ENCODE data around the gene DBF4. TPM values are rescaled to one million over a fixed set of nuclear protein-coding genes. Genes with fewer than 3 reads are reported as not detected.
A peak's percentile ranks its signal among the peaks of the same experiment; 100 is the strongest.
"Not testable (repeated sequence)": the region's sequence is repeated elsewhere in the genome, so short reads cannot be mapped to it uniquely, and the experiment has no call there.

The DBF4 gene
- total RNA-seq, 4 donors from 2014 or later = 8.0 to 16.0 (median 10.5) TPM

GRCh38 chr7:87870471-87870870 lies 5.8 kb upstream of the DBF4 start:
- 100% methylated on average over 4 of the region's 4 CpGs for WGBS, 2 donors

DNA sequence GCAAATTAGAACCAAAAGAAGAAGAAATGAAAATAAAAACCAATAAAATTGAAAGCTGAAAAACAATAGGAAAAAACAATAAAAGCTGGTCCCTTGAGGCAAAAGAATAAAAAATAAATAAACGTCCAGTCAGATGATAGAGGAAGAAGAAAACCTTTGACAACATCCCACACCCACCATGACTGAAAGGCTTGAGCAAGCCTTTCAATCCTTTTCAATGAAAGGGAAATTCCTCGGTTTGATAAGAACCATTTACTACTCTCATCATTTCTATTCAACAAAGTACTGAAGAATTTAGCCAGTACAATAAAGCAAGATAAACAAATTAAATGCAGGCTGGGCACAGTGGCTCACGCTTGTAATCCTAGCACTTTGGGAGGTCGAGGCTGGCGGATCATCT lies 3.9 kb upstream of the DBF4 start:
- TF ChIP-seq, protein P1, sequence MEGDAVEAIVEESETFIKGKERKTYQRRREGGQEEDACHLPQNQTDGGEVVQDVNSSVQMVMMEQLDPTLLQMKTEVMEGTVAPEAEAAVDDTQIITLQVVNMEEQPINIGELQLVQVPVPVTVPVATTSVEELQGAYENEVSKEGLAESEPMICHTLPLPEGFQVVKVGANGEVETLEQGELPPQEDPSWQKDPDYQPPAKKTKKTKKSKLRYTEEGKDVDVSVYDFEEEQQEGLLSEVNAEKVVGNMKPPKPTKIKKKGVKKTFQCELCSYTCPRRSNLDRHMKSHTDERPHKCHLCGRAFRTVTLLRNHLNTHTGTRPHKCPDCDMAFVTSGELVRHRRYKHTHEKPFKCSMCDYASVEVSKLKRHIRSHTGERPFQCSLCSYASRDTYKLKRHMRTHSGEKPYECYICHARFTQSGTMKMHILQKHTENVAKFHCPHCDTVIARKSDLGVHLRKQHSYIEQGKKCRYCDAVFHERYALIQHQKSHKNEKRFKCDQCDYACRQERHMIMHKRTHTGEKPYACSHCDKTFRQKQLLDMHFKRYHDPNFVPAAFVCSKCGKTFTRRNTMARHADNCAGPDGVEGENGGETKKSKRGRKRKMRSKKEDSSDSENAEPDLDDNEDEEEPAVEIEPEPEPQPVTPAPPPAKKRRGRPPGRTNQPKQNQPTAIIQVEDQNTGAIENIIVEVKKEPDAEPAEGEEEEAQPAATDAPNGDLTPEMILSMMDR (IDR thresholded peaks at IDR 0.05) = no peak
- no peak for TF ChIP-seq POLR2A (IDR thresholded peaks at IDR 0.05)
- no peak for DNase-seq (ENCODE audit: low spot score in 2 of 2)
- intact Hi-C loops (cut with DNase I; ENCODE audit: low total_unique reads) = no loop called here
- H3K4me3 ChIP-seq (ENCODE audit: low read depth, poor library complexity, severe bottlenecking) = no peak overlapping the region
- WGBS, 2 donors = 90 to 91% methylated on average over 5 of the region's 5 CpGs

More at GRCh38 chr7:87870471-87870870, 5.8 kb upstream of the DBF4 start:
- no peak overlapping the region for H3K4me3 ChIP-seq (ENCODE audit: low read depth, poor library complexity, severe bottlenecking)
- intact Hi-C loops (cut with DNase I; ENCODE audit: low total_unique reads) = no loop called here
- DNase-seq (ENCODE audit: low spot score in 2 of 2) = no peak
- no peak for TF ChIP-seq POLR2A (IDR thresholded peaks at IDR 0.05)
- TF ChIP-seq, protein P1 (IDR thresholded peaks at IDR 0.05) = no peak

GRCh38 chr7:87873328-87873727 lies 3.0 kb upstream of the DBF4 start:
- DNase-seq (ENCODE audit: low spot score in 2 of 2); H3K4me3 ChIP-seq (ENCODE audit: low read depth, poor library complexity, severe bottlenecking); intact Hi-C loops (cut with DNase I; ENCODE audit: low total_unique reads): not testable (repeated sequence)
- WGBS, 2 donors = 94 to 97% methylated on average over 10 of the region's 10 CpGs

DNA sequence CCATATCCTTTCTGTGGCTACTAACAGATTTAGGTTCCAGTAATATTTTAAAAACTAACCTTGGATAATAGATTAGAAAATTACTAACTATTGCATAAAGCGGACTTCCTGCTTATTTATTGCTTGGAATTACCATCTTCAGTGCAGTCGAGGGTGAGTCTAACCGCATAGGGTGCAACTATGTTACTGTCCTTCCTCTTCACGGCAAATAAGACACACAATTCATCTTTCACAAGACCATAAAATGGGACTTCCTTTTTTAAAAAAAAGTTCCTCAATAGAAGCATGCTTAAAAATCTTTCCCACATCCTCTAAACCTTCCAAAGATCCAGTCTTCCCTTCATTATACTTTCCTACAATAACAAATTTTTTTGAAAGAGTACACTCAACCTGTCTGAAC lies 2.2 kb upstream of the DBF4 start:
- TF ChIP-seq POLR2A (IDR thresholded peaks at IDR 0.05) = no peak
- TF ChIP-seq, protein P1 (IDR thresholded peaks at IDR 0.05) = no peak
- 51 to 71% methylated on average over 4 of the region's 4 CpGs for WGBS, 2 donors
- intact Hi-C loops (cut with DNase I; ENCODE audit: low total_unique reads) = no loop called here
- no peak for DNase-seq (ENCODE audit: low spot score in 2 of 2)
- H3K4me3 ChIP-seq (ENCODE audit: low read depth, poor library complexity, severe bottlenecking) = no peak overlapping the region

- 2 to 3% methylated on average over 17 to 22 of the region's 35 CpGs for WGBS, 2 donors
- intact Hi-C loops (cut with DNase I; ENCODE audit: low total_unique reads) = no loop called here
- H3K4me3 ChIP-seq (ENCODE audit: low read depth, poor library complexity, severe bottlenecking) = peak overlapping the region; percentile 85
- DNase-seq (ENCODE audit: low spot score in 2 of 2) = peak in 1 of 2 donors; percentile 84
- TF ChIP-seq, protein P1 (IDR thresholded peaks at IDR 0.05) = no peak
- no peak for TF ChIP-seq POLR2A (IDR thresholded peaks at IDR 0.05)
Observed at GRCh38 chr7:87875151-87876039, 898 bp upstream of the DBF4 start.

DNA sequence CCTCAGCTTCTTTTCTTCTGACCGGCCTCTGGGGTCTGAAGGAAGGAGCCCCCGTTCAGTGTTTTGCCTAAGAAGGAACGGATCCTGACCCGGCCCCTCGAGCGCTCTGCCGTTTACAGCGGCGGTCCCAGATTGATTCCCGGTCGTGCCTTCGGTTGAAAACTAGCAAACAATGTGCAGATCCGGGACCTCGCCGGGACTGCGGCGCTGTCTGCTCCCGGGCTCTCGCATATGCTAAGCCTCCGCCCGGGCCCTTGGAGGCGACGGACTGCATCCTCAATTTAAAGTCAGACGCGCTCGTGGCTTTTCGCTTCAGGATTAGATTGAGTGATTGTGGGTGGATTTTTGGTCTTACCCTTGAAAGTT lies 559 bp downstream of the DBF4 start:
- WGBS, 2 donors = 0% methylated on average over 27 of the region's 27 CpGs
- intact Hi-C loops (cut with DNase I; ENCODE audit: low total_unique reads) = no loop called here
- DNase-seq (ENCODE audit: low spot score in 2 of 2) = peak; percentile 39 to 92
- H3K4me3 ChIP-seq (ENCODE audit: low read depth, poor library complexity, severe bottlenecking) = peak overlapping the region; percentile 85
- no peak for TF ChIP-seq POLR2A (IDR thresholded peaks at IDR 0.05)
- TF ChIP-seq, protein P1 (IDR thresholded peaks at IDR 0.05) = no peak

Data from lower leg skin (tissue), 4 donors.